NOMO-1 (cell line): ENCODE data around the gene CCDC85B.
A peak's percentile ranks its signal among the peaks of the same experiment; 100 is the strongest.
"Not testable (repeated sequence)": the region's sequence is repeated elsewhere in the genome, so short reads cannot be mapped to it uniquely, and the experiment has no call there.

Experiments used
- DNase-seq, 2 experiments: peaks; one replicate each; lab custom pipeline; 2025; ENCODE audit not compliant: unreplicated experiment in 2 of 2; lab: John Stamatoyannopoulos, UW

CCDC85B gene

GRCh38 chr11:65890324-65891218 lies at the start of gene CCDC85B:
Gene CCDC85B, plus strand, starts transcription at chr11:65890673. Its CDS starts 111 bp downstream, at chr11:65890784.
- DNase-seq = peak; percentile 89 to 93

DNA sequence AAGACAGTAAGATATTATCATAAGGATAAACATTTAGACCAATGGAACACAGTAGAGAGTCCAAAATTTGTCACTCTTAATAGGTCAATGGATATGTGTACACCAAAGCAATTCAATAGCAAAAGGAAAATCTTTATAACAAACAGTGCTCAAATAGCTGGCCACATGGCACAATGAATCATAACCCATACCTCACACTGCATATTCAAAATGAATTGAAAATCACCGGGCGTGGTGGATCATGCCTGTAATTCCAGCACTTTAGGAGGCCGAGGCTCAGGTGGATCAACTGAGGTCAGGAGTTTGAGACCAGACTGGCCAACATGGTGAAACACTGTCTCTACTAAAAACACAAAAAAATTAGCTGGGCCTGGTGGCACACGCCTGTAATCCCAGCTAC lies 48.3 kb upstream of the CCDC85B start:
- no peak for DNase-seq

- no peak for DNase-seq
Measured at GRCh38 chr11:65843811-65844210, 46.7 kb upstream of the CCDC85B start.

DNA sequence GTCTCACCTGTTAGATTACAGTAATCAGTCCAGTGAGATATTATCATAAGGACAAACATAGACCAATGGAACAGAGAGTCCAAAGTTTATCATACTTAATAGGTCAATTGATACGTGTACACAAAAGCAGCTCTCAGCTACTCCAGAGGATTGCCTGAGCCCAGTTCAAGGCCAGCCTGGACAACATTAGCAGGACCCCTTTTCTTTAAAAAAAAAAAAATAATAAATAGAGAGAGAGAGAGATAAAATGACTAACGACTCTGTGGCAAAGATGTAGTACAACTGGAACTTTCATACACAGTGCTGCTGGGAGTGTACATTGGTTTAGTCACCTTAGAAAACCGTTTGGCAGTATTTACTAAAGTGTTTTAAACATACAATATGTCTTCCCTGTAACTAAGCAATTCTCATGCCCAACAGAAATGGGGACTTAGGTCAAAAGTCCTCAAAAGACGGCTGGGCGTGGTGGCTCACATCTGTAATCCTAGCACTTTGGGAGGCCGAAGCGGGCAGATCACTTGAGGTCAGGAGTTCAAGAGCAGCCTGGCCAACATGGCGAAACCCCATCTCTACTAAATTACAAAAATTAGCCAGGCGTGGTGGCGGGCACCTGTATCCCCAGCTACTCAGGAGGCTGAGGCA lies 46.1 kb upstream of the CCDC85B start:
- no peak for DNase-seq

DNA sequence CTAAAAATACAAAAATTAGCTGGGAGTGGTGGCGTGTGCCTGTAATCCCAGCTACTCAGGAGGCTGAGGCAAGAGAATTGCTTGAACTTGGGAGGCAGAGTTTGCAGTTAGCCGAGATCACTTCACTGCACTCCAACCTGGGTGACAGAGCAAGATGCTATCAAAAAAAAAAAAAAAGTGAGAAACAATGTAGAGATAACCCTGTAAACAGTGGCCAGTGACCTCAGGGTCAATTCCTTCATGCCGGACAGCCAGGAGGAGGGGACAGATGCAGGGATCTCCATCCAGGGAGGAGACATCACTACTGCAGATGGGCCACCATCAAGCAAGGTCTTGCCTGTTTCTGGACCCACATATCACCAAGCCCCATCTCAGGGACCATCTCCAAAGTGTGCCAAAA lies 42.7 kb upstream of the CCDC85B start:
- no peak for DNase-seq

DNA sequence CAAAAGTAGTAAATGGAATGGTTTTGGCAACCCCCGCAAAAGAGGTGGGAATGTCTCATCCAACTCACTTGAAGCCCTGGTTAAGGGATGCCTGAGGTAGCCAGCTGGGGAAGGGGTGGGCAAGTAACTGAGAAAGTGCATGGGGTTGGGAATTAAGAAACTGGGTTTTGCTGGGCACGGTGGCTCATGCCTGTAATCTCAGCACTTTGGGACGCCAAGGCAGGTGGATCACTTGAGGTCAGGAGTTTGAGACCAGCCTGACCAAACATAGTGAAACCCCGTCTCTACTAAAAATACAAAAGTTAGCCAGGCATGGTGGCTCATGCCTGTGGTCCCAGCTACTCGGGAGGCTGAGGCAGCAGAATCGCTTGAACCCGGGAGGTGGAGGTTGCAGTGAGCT lies 41.8 kb upstream of the CCDC85B start:
- DNase-seq = not testable (repeated sequence)

- DNase-seq = no peak
Measured at GRCh38 chr11:65849366-65849765, 41.1 kb upstream of the CCDC85B start.

DNA sequence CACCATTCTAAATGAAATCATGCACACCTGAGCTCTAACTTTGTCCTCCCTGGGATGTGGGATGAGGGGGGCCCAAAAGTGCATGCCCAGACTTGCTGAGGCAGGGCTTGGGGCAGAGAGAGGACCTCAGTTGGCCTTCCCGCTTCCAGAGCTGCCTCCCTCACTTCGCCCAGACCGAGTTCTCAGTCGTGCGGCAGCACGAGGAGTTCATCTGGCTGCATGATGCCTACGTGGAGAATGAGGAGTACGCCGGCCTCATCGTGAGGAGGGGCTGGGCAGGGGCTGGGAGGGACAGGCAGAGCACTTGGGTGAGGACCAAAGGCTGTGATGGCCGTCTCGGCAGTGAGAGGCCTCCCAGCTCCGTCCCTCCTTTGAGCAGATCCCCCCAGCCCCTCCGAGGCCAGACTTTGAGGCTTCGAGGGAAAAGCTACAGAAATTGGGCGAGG lies 40.7 kb upstream of the CCDC85B start:
- DNase-seq = no peak

DNA sequence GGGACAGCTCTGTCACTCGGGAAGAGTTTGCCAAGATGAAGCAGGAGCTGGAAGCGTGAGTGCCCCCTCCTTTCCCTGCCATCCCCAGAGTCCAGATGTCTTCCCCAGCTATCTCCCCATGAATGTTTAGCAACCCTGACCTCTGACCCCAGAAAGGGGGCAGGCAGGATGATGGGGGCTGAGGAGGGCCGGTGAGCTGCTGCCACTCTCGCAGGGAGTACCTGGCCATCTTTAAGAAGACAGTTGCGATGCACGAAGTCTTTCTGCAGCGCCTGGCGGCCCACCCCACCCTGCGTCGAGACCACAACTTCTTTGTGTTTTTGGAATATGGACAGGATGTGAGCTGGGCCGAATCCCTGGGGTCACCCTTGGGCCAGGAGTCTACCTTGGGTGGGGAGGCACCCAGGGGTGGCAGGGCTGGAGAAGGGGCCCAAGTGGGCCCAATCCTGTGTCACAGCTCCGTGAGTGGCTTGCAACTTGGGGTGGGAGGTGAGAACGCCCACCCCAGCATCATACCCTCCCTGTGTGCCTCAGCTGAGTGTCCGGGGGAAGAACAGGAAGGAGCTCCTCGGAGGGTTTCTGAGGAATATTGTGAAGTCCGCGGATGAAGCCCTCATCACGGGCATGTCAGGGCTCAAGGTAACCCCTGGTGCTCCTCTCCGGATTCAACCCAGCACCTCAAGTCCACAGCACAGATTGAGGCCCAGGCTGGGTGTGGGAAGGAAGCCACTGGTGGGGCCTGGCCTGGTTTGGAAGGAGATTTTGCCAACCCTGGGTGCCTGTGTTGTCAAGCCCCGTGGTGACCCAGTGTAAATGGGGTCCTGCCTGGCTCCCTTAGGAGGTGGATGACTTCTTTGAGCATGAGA lies 40.0 kb upstream of the CCDC85B start:
- no peak for DNase-seq

GRCh38 chr11:65851083-65851579 lies 39.3 kb upstream of the CCDC85B start:
- DNase-seq = no peak

DNA sequence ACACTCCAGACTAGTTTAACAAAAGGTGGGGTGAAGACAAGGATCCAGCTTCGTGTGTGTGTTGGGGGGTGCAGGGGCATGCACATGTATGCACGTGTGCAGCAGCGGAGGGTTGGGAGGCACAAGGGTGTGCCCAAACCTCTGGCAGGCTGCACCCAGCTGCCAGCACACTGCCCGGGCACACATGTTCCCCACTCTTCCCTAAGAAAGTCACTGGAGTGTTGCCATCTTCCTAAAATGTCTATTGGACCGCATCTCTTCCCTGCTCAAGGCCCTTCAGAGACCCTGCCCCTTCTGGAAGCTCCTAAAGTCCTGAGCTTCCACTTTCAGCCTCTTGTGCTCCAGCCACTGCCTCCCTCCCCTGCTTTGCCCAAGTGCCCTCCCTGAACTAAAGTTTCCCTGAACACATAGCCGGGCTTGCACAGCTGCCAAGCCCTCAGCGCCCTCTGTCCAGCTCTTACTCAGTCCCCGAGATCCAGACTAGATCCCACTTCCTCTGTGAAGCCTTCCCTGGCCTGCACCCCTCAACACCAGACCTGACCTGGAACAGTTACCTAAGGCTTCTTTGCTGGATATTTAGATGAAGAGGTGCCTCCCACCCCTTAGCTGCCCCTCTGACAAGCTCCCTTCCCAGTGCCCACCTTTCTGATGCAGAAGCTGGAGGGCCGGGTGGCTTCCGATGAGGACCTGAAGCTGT lies 38.5 kb upstream of the CCDC85B start:
- DNase-seq = no peak

DNA sequence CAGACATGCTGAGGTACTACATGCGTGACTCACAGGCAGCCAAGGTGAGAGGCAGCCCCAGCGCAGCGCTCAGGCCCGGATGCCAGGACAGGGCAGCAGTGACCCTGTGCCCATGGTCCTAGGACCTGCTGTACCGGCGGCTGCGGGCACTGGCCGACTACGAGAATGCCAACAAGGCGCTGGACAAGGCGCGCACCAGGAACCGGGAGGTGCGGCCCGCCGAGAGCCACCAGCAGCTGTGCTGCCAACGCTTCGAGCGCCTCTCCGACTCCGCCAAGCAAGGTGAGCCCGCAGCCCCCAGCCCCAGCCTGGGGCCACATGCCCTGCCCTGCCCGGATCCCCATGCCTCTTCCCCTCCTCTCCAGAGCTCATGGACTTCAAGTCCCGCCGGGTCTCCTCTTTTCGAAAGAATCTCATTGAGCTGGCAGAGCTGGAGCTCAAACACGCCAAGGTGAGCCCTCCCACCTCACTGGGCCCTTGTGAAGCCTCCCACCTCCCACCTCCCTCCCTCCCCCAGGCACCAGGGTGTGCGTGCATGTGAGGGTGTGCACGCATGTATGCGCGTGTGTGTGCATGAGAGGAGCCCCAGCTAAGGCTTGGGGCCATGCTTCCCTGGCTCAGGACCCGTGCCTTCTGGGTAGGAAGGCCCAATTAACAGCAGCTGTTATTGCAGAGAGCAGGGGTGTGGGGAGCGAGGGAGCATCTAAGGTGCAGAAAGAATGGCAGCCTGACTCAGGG lies 37.8 kb upstream of the CCDC85B start:
- DNase-seq = no peak

DNA sequence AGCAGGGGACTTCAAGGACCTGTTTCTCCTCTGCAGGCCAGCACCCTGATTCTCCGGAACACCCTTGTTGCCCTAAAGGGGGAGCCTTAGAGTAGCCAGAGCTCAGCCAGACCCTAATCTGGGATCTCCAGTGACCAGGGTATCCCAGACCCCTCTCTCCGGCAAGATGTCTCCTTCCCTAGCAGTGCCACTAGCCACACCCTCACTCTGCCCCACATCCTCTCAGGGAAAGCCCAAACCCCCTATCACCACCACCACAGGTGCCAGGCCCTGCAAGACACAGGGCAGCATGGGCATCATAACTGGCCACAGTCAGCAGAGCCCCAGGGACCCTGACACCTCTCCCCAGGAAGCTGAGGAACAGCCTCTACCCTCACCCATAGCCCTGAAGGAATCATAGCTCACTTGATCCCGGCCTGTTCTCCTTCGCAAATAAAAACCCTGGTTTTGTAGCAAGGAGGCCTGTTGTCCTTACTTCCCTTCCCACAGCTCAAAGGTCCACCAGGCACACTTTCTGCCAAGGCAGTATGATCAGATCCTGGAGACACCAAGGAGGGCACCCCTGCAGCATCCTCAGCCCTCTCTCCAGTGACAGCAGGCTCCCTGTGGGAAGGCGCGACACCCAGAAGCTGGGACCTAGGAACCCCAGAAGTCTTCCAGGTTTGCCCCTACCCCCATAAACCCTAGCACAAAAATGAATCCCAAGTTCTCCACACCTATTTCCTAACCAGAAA lies 37.1 kb upstream of the CCDC85B start:
- DNase-seq = no peak

DNA sequence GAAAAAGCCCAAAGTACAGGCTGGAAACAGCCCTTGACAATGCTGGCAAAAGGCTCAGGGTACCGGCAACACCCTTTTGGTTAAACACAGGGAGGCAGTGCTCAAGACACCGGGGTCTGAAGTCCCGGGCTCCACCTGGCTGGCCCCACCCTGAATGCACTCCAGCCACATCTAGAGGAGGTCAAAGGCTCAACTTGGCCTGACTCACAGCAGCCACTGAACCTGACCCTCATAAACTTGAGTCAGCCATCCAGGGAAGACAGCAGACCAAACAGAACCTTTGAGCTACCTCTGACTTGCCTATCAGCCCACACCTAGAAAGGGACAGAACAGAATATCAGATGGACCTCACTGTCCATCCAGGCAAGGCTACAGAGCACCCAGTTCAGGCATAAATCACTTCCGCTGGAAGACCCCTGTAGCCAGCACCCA lies 36.3 kb upstream of the CCDC85B start:
- DNase-seq = no peak

GRCh38 chr11:65854852-65855837 lies 35.3 kb upstream of the CCDC85B start:
- DNase-seq = no peak

- DNase-seq = no peak
Measured at GRCh38 chr11:65855927-65856363, 34.5 kb upstream of the CCDC85B start.

GRCh38 chr11:65856689-65857499 lies 33.6 kb upstream of the CCDC85B start:
- DNase-seq = peak; percentile 82 to 86
